ENCODE results near the gene SFSWAP.

- TF ChIP-seq, protein P1, sequence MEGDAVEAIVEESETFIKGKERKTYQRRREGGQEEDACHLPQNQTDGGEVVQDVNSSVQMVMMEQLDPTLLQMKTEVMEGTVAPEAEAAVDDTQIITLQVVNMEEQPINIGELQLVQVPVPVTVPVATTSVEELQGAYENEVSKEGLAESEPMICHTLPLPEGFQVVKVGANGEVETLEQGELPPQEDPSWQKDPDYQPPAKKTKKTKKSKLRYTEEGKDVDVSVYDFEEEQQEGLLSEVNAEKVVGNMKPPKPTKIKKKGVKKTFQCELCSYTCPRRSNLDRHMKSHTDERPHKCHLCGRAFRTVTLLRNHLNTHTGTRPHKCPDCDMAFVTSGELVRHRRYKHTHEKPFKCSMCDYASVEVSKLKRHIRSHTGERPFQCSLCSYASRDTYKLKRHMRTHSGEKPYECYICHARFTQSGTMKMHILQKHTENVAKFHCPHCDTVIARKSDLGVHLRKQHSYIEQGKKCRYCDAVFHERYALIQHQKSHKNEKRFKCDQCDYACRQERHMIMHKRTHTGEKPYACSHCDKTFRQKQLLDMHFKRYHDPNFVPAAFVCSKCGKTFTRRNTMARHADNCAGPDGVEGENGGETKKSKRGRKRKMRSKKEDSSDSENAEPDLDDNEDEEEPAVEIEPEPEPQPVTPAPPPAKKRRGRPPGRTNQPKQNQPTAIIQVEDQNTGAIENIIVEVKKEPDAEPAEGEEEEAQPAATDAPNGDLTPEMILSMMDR (IDR thresholded peaks at IDR 0.05), result no peak
- no peak for TF ChIP-seq EP300 (IDR thresholded peaks at IDR 0.05)
- TF ChIP-seq POLR2AphosphoS5 (IDR thresholded peaks at IDR 0.05), result no peak
Measured at GRCh38 chr12:131716282-131716681, 5.4 kb downstream of the SFSWAP start.

Data from stomach (tissue), 4 donors.